HG03439 (cell line): Measurements from ENCODE around the gene PRAF2.

Source experiments
- ATAC-seq: cut with Tn5 transposase; IDR thresholded peaks from one replicate; pipeline ENCODE4 v1.9.1; 2021; ENCODE audit warnings: mild to moderate bottlenecking, moderate library complexity; ENCODE audit not compliant: unreplicated experiment

PRAF2 gene

DNA sequence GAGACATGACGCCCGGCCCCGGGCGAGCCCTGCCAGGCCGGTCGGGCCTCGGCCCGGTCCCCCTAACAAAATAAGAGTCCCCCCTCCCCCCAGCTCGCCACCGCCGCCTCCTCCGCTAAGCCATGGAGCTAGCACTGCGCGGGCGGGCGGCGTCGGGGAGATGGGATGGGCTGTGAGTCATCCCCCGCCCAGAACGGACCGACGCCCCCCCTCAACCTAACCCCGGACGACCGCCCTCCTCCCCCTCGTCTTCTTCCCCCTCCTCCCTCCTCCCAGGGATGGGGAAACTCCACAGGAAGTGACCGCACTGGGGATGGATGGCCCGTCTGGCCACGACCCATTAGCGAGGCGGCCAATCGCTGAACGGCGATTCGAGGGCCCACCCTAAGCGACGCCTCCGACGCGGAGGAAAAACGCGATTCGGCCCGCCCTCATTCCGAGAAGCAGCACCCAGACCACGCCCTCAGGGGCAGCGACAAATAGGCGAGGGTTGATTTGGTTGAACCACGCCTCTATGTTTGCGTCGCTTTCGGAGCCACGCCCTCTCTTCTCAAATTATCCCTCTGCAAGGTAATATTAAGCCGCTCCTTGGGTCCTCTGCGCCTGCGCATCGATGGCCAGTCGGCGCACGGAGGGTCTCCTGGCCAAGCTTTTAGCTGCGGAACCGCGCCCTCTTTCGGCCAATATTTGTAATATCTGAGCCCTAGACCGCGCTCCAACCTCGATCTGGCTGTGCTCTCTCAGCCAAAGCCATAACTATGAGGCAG is 30.4 kb downstream of the PRAF2 start, which contains the start of gene TFE3:
Gene TFE3 (minus strand): TSS at position 138 of the 767 bp plus-strand sequence. CDS start 131 bp downstream, at position 7.
- peak; percentile 86 for ATAC-seq

DNA sequence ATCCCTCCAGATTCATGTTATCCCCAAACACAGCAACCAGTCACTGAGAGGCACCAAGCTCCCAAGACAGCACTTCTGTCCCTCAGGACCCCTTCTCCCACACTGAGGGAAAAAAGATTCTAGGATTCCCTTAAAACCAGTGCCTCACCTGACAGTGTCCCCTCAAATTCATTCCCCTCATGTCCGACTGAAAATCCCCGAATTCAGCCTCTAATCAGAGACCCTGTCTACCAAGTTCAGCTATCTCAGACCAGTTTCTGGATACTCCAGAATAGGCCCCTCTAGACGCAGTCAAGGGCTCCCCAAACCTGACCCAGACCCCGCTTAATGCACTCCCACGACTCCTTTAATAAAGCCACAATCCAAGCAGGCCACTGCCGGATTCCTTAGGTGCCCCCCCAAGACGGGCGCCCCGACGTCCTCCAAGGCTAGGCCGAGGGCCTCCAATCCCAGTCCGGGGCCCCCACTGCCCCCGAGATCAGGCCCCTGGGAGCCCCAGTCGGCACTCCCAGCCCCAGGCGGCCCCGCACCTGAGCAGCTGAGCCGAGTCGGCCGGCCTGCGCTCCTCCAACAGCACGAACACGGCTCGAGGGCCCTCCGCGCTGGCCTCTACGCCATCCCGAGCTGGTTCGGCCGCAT is 31.1 kb downstream of the PRAF2 start:
- no peak for ATAC-seq

DNA sequence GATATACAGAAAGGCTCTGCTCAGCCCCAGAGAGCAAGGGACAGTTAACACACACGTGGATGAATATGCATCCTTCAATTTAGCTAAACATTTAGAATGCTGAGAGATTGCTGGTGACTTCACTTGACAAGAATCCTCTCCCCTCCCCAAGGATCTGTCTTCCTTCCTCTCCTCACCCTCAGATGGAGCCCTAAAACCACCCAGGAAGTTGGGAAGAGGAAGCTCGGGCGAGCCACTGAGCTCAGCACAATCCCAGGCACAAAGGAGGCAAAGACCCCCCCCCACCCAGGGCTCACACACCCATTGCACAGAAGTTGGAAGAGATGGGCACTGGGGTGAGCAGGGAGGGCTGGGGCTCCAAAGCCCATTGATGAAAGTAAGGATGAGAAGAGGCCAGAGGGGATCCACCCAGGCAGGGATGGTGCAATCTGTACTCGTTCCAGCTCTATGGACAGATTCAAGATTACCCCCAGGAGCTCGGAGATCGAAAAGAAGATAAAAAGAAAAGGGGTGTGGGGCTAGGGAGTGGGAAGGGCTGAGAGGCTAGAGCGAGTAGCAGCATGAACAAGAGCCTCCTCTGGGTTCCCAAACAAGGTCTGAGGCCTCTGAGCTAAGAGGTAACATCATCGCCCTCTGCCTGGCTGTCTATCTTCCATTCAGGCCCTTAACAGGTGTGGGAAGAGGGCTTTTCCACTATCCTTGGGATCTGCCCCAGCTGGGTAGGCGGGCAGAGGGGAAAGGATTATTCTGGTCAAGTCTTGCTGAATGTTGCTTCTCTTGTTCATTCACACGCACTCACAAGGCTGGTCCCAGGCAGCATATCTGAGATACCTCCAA is 31.8 kb downstream of the PRAF2 start:
- ATAC-seq: no peak

DNA sequence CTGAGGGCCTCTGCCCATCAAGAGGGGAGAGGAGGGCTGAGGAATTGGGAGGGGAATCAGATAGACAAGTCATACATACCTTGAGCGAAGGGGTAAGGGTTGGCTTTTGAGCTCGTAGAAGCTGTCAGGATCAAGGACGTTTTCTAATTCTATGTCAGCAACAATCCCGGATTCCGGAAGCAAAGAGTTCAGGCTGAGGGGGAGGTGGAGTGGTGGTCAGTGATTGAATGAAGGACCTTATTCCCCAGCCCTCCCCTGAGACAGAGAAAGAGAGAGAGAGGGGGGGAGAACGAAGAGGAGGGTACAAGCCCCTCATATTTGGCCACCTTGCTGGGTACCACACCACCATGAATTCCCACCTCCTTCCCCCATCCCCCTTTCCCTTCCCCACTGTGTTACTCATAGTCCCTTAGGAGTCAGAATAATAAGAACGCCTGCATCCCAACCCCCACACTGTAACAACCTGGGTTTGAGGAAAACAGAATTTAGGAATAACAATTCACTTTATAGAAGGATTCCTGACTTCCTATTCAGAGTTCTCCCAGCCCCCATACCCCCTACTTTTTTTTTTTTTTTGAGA is 33.3 kb downstream of the PRAF2 start:
- ATAC-seq: no peak

DNA sequence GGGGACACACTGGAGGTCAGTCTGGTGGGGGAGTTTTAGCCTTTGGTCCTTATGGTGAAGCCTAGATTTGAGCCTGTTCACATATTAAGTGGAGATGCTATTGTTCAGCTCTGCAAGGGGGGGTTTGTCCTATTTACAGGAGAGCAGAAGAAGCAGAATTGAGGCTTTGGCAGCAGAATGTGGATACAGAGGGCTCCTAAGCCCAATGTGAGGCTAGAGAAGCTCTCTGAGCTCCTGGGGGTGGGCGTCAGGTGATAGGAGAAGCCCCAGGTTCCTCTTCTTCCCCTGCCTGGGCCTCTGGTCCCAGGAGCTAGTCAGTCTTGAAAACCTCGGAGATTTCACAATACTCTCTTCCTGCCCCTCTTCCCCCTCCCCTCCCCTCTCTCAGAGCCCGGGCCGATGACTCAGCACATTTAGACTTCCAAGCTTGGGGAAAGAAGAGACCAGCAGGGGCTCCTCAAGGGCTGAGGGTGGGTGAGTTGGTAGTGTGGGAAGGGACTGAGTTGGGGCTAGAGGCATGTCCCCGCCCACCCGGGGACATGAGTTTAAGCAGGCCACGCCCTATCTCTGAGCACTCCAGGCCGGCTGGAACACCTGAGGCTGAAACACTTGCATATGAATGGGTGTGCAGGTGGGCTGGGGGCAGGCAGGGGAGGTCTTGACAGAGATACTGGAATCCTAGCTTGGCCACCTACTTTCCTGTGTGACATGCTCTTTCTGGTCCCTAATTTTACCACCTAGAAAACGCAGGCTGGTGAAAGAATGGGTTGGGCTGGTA is 34.0 kb downstream of the PRAF2 start:
- ATAC-seq: no peak

DNA sequence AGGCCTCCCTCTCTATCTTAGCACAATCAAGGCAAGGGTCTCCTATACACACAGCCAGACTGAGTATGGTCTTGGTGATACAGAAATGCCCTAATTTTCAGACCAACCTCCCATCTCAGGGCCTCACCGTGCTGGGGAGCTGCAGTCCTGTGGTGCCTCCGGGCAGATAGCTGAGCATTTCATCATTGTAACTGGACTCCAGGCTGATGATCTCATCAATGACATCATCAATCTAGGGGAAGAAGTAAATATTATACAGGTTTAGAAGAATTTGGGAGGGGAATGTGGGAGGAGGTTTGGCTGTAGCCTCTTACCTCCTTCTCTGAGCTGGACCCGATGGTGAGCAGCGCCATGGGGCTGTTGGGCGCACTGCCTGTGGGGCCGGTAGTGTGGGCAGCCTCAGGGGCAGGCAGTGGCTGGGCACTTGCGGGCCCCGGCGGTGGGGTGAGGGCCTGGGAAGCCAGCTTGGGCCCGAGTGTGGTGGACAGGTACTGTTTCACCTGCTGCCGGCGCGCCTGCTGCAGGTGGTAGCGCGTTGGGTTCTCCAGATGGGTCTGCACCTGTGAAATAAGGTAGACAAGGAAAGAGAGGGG is 35.8 kb downstream of the PRAF2 start:
- no peak for ATAC-seq

DNA sequence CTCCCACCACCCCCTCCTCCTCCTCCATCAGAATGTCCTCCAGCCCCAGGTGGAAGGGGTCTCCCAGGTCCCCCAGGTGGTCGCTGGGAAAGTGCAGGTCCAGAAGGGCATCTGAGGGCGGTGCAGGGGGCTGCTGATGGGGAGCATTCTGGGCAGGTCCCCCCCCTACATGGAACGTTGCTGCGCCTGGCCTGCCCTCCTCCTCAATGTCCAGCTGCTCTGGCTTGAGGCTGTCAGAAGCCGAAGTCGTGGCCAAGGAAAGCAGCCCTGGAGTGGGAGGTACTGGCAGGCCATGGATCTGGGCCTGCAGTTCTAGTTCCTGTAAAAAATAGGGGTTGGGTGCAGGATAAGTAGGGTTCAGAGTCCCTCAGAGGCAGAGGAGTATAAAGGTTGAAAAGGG is 43.5 kb downstream of the PRAF2 start:
- ATAC-seq: no peak

DNA sequence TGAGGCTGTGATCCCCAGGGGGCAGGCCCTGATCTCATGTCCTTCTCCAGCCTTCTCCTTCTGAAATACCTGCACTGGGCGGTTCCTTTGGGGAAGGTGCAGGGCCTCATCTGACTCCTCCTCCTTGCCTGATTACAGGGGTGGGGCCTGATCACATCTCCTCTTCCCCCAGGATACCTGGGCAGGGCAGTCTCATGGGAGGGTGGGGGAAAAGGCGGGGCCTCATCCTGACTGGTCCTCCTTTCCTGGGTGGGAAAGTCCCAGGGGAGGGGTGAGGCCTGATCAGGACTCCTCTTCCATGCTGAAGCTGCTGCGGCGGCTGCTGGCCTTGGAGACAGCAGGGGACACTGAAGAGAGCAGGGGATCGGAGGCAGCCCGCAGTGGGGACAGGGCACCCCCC is 43.9 kb downstream of the PRAF2 start:
- no peak for ATAC-seq
